ENCODE data around the gene BMP10. TPM values are rescaled to one million over a fixed set of nuclear protein-coding genes. Genes with fewer than 3 reads are reported as not detected.

BMP10 gene
- total and polyA plus RNA-seq, 2 experiments from 2014 or later: 0.35 to 0.95 TPM

- TF ChIP-seq, protein P1, sequence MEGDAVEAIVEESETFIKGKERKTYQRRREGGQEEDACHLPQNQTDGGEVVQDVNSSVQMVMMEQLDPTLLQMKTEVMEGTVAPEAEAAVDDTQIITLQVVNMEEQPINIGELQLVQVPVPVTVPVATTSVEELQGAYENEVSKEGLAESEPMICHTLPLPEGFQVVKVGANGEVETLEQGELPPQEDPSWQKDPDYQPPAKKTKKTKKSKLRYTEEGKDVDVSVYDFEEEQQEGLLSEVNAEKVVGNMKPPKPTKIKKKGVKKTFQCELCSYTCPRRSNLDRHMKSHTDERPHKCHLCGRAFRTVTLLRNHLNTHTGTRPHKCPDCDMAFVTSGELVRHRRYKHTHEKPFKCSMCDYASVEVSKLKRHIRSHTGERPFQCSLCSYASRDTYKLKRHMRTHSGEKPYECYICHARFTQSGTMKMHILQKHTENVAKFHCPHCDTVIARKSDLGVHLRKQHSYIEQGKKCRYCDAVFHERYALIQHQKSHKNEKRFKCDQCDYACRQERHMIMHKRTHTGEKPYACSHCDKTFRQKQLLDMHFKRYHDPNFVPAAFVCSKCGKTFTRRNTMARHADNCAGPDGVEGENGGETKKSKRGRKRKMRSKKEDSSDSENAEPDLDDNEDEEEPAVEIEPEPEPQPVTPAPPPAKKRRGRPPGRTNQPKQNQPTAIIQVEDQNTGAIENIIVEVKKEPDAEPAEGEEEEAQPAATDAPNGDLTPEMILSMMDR (IDR thresholded peaks at IDR 0.05; ENCODE audit: low read depth, low read length): no peak
These were observed 44.2 kb upstream of the BMP10 start for GRCh38 chr2:68915393-68915792.

DNA sequence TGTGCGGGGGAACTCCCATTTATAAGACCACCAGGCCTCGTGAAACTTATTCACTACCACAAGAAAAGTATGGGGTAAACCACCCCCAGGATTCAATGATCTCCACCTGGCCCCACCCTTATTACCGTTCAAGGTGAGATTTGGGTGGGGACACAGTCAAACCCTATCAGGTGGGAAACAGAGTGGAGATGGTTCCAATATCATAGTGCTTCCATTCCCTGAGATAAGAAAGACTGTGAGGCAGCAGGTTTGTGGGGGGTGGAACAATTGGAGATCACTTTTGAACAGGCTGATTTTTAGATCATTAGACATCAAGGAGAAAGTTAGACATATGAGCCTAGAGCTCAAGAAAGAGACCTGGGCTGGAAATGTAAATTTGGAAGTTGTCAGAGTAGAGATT is 42.2 kb upstream of the BMP10 start:
- TF ChIP-seq, protein P1 (IDR thresholded peaks at IDR 0.05; ENCODE audit: low read depth, low read length): no peak
- H3K9me3 ChIP-seq (ENCODE audit: low read depth): no peaks in the 10 kb centered on the region
- no peak for DNase-seq (ENCODE audit: low read depth in 1 of 2, low spot score in 1 of 2)
- no peaks in the 10 kb centered on the region for H3K36me3 ChIP-seq
- no peaks in the 10 kb centered on the region for H3K27me3 ChIP-seq
- no peak overlapping the region for H3K27ac ChIP-seq
- peaks cover 8% of the 10 kb centered on the region for H3K4me1 ChIP-seq (ENCODE audit: low read depth)
- no peak overlapping the region for H3K4me3 ChIP-seq

More at GRCh38 chr2:68915393-68915792, 44.2 kb upstream of the BMP10 start:
- H3K36me3 ChIP-seq: no peaks in the 10 kb centered on the region
- H3K4me3 ChIP-seq: no peak overlapping the region
- no peak overlapping the region for H3K27ac ChIP-seq
- peaks cover 8% of the 10 kb centered on the region for H3K4me1 ChIP-seq (ENCODE audit: low read depth)
- DNase-seq (ENCODE audit: low read depth in 1 of 2, low spot score in 1 of 2): no peak
- H3K27me3 ChIP-seq: no peaks in the 10 kb centered on the region
- H3K9me3 ChIP-seq (ENCODE audit: low read depth): no peaks in the 10 kb centered on the region

DNA sequence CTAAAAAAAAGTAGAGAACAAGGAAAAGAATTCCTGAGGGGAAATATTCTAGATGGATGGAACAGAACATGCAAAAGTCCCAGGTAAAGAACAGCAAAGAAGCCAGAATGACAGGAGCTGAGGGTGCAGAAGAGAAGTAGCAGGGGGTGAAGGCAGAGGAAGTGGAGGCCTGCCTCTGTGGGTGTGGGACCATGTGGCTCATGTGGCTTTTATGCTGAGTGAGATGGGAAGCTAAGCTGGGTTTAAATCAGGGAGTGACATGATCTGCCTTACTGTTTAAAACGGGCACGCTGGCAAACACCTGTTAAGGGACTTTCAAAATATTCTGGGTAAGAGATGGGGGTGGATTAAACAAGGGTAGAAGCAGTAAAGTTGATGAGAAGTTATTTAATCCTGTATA is 41.5 kb upstream of the BMP10 start:
- H3K27me3 ChIP-seq: no peaks in the 10 kb centered on the region
- H3K27ac ChIP-seq: no peak overlapping the region
- H3K4me3 ChIP-seq: no peak overlapping the region
- peaks cover 8% of the 10 kb centered on the region for H3K4me1 ChIP-seq (ENCODE audit: low read depth)
- TF ChIP-seq, protein P1 (IDR thresholded peaks at IDR 0.05; ENCODE audit: low read depth, low read length): no peak
- H3K9me3 ChIP-seq (ENCODE audit: low read depth): no peaks in the 10 kb centered on the region
- no peaks in the 10 kb centered on the region for H3K36me3 ChIP-seq
- DNase-seq (ENCODE audit: low read depth in 1 of 2, low spot score in 1 of 2): no peak

DNA sequence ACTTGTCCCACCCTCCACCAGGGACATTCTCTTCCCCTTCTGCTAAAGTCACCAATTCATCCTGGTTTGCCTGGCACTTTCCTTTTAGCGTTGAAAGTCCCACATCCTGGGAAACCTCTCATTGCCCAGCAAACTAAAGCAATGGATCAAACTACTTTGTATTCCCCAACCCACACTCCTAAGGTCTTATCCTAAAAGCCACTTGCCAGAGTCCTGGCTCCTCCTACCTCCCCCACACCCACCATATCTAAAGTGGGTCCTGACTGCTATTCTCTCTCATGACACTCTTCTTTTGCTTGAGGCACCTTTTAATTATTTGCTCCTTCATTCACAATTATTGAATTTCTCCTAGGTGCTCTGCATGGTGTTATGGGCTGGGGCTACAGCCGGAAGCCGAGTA is 40.9 kb upstream of the BMP10 start:
- no peak for DNase-seq (ENCODE audit: low read depth in 1 of 2, low spot score in 1 of 2)
- Histone ChIP-seq H3K27me3 (no peaks in the 10 kb centered on the region), H3K36me3 (no peaks in the 10 kb centered on the region), H3K9me3 (ENCODE audit: low read depth) (no peaks in the 10 kb centered on the region), H3K27ac (no peak overlapping the region), H3K4me3 (no peak overlapping the region), H3K4me1 (ENCODE audit: low read depth) (peaks cover 8% of the 10 kb centered on the region)
- TF ChIP-seq, protein P1 (IDR thresholded peaks at IDR 0.05; ENCODE audit: low read depth, low read length): no peak

- no peak for DNase-seq (ENCODE audit: low read depth in 1 of 2, low spot score in 1 of 2)
- TF ChIP-seq, protein P1 (IDR thresholded peaks at IDR 0.05; ENCODE audit: low read depth, low read length): no peak
- Histone ChIP-seq H3K4me1 (ENCODE audit: low read depth) (peaks cover 11% of the 10 kb centered on the region), H3K27me3 (no peaks in the 10 kb centered on the region), H3K9me3 (ENCODE audit: low read depth) (no peaks in the 10 kb centered on the region), H3K36me3 (no peaks in the 10 kb centered on the region), H3K4me3 (no peak overlapping the region), H3K27ac (no peak overlapping the region)
These were observed 40.5 kb upstream of the BMP10 start for GRCh38 chr2:68911709-68912108.

DNA sequence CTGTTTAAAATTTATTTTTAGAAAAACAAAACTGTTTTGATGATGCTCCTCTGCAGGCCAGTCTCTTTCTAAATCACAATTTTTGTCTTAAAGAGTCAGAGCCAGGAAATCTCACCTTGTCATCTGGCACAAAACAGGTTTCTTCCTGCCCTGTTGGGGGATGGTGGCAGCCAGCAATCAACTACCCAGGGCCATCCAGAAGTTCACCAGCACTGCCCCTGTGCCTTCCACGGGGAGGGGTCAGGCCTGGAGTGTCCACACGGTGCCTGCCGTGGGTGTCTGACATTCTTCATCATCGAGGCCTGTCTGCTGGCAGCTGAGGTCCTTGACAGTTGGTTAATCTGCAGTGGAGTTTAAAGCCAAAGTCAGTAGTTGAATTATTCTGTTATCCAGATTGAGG is 40.0 kb upstream of the BMP10 start:
- TF ChIP-seq, protein P1 (IDR thresholded peaks at IDR 0.05; ENCODE audit: low read depth, low read length): no peak
- no peaks in the 10 kb centered on the region for H3K27me3 ChIP-seq

More for the DNA sequence above, 40.0 kb upstream of the BMP10 start:
- Histone ChIP-seq H3K9me3 (ENCODE audit: low read depth) (no peaks in the 10 kb centered on the region), H3K36me3 (no peaks in the 10 kb centered on the region), H3K4me3 (no peak overlapping the region), H3K27ac (no peak overlapping the region), H3K4me1 (ENCODE audit: low read depth) (peaks cover 14% of the 10 kb centered on the region)
- DNase-seq (ENCODE audit: low read depth in 1 of 2, low spot score in 1 of 2): no peak
